Psoas muscle (tissue), 8 donors: ENCODE measurements around the gene CCDC88A. TPM values are rescaled to one million over a fixed set of nuclear protein-coding genes. Genes with fewer than 3 reads are reported as not detected.
"Not testable (repeated sequence)": the region's sequence is repeated elsewhere in the genome, so short reads cannot be mapped to it uniquely, and the experiment has no call there.

Experiments used
- ATAC-seq, 4 donors: fragments of 200-7000 bp; cut with Tn5 transposase; one replicate each; pipeline ENCODE4 v1.9.1; 2020; ENCODE audit warnings: moderate library complexity in 3 of 4, mild to moderate bottlenecking in 2 of 4
- DNase-seq, 2 donors: peaks; one replicate each; pipeline ENCODE4 v3.0.0-alpha.2; 2020
- H3K27ac ChIP-seq: fragments of 200-600 bp; one replicate; pipeline ENCODE4 v1.8.0; 2022
- H3K27me3 ChIP-seq, 3 donors: fragments of 200-600 bp in 1 of 3; one replicate each; pipeline versions ENCODE4 v1.6.1 to v1.8.0; 2013 to 2022; ENCODE audit warnings: low read length in 2 of 3, mild to moderate bottlenecking in 2 of 3, moderate library complexity in 1 of 3; ENCODE audit not compliant: insufficient read depth in 3 of 3
- H3K36me3 ChIP-seq, 2 donors: fragments of 200-600 bp in 1 of 2; one replicate each; pipeline versions ENCODE4 v1.6.1 to v1.8.0; 2013 to 2022; ENCODE audit warnings: low read depth in 1 of 2, mild to moderate bottlenecking in 1 of 2, moderate library complexity in 1 of 2; ENCODE audit not compliant: insufficient read depth in 1 of 2
- H3K4me1 ChIP-seq: fragments of 200-600 bp; one replicate; pipeline ENCODE4 v1.8.0; 2022
- H3K4me3 ChIP-seq: fragments of 200-600 bp; one replicate; pipeline ENCODE4 v1.8.0; 2022; ENCODE audit warnings: mild to moderate bottlenecking
- H3K9me3 ChIP-seq: fragments of 200-600 bp; one replicate; pipeline ENCODE4 v1.8.0; 2022
- WGBS, 3 donors: extraction: QIAGEN DNeasy Blood & Tissue Kit; methylation state at CpG; one replicate each; pipeline versions ENCODE4 v1.1.6 to v1.1.7; 2013; 5-methylcytosine and 5-hydroxymethylcytosine counted together
- intact Hi-C, 2 donors: fragments of 100-400 bp; cut with DNase I; formaldehyde crosslinking; loops; one replicate each; pipeline versions ENCODE4 v1.11.0 to v1.14.2; 2022
- polyA plus RNA-seq, 3 donors: library from polyadenylated mRNA; stranded (reverse); fragments of 200-250 nt; gene quantifications; one replicate each; pipeline ENCODE4 v1.2.3, GENCODE V29; 2013
- total RNA-seq, 4 donors: library from RNA; stranded (reverse); fragmentation: NEBNext Ultra II Directional in 2 of 4; extraction: Animal tissue kit (Norgen Biotek cat#: 25700) in 2 of 4; gene quantifications; one replicate each; pipeline versions ENCODE4 v1.2.1 to v1.2.4, GENCODE V29; 2021 to 2023
- TF ChIP-seq, protein P1 (sequence below): fragments of 200-600 bp; IDR thresholded peaks from one replicate; pipeline ENCODE4 v1.8.0; 2022; ENCODE audit warnings: antibody characterized with exemption
- donor health status: healthy with polysubstance abuse.
- donor health status: DM: no; HTN: no; CAD: no; lungs with moderate emphysema.
- donor health status: Bipolar disorder and iron deficiency.
- donor health status: healthy.
- donor health status: DM: yes; HTN: yes; CAD: no.
- donor health status: DM: no; HTN: no; CAD: no.
- donor health status: DM: no; HTN: no; CAD: no.
- donor health status: DM: yes; HTN: yes; CAD: no.

Gene CCDC88A
- total and polyA plus RNA-seq, 7 donors: 4.7 to 21.4 (median 12.3) TPM

GRCh38 chr2:55395724-55396605 is 23.7 kb downstream of the CCDC88A start:
- intact Hi-C loops: no loop called here
- ATAC-seq: no peak

DNA sequence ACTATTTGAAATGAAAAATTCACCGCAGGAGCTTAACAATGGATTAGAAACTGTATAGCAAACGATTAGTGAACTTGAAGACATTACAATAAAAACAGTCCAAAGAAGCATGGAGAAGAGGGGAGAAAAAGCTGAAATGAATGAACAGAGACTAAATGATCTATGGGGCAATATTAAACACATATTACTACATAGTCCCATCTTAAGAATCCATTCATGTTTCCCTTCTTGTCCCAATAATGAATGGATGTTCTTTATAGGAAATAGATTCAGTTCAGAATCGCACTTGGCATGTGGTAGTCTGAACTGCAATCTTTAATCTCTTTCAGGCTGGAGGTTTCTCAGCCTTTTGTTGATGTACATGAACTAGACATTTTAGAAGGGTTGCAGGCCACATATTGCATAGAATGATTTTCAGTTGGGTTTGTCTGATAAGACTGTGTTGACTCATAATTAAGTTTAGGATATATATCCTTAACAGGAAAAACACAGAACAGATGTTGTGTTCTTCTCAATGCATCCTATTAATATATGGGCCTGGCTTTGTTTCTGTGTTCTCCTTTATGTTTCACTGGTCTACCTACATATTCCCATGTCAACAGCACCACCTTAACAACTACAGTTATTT is 27.9 kb downstream of the CCDC88A start:
- Histone ChIP-seq H3K4me1 (no peaks in the 10 kb centered on the region), H3K36me3 (no peaks in the 10 kb centered on the region), H3K27ac (no peak overlapping the region), H3K27me3 (no peaks in the 10 kb centered on the region), H3K4me3 (no peak overlapping the region), H3K9me3 (peaks cover 8% of the 10 kb centered on the region)
- intact Hi-C loops: no loop called here
- TF ChIP-seq, protein P1, sequence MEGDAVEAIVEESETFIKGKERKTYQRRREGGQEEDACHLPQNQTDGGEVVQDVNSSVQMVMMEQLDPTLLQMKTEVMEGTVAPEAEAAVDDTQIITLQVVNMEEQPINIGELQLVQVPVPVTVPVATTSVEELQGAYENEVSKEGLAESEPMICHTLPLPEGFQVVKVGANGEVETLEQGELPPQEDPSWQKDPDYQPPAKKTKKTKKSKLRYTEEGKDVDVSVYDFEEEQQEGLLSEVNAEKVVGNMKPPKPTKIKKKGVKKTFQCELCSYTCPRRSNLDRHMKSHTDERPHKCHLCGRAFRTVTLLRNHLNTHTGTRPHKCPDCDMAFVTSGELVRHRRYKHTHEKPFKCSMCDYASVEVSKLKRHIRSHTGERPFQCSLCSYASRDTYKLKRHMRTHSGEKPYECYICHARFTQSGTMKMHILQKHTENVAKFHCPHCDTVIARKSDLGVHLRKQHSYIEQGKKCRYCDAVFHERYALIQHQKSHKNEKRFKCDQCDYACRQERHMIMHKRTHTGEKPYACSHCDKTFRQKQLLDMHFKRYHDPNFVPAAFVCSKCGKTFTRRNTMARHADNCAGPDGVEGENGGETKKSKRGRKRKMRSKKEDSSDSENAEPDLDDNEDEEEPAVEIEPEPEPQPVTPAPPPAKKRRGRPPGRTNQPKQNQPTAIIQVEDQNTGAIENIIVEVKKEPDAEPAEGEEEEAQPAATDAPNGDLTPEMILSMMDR: no peak
- DNase-seq (no peak), ATAC-seq (no peak)
- 80 to 84% (median 83%) methylated on average over 3 of the region's 3 CpGs for WGBS, 3 donors

More at GRCh38 chr2:55395724-55396605, 23.7 kb downstream of the CCDC88A start:
- H3K27me3 ChIP-seq: no peaks in the 10 kb centered on the region
- WGBS, 3 donors: 72 to 76% (median 74%) methylated on average over 2 of the region's 2 CpGs
- H3K9me3 ChIP-seq: peaks cover 5% of the 10 kb centered on the region
- no peaks in the 10 kb centered on the region for H3K4me1 ChIP-seq
- H3K36me3 ChIP-seq: no peaks in the 10 kb centered on the region
- no peak for DNase-seq
- H3K4me3 ChIP-seq: no peak overlapping the region
- H3K27ac ChIP-seq: no peak overlapping the region
- TF ChIP-seq, protein P1: no peak

DNA sequence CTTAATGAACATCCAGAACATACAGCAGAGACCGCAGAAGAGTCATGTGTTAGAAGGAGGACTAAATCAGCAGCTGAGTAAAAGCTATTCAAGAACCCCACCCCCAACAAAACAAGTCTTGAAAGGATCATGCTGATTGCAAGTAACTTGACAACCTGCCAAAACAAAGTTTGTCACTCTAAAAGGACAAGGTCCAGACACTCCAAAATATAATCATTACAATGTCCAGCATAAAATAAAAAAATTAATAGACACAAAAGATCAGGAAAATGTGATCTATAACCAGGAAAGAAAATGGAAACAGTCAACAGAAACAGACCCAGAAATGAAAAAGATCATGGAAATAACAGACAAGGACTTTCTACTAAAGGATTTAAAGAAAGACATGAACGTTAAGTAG is 28.5 kb downstream of the CCDC88A start:
- 88 to 93% (median 90%) methylated on average over 2 of the region's 2 CpGs for WGBS, 3 donors
- H3K27ac ChIP-seq: no peak overlapping the region
- no peaks in the 10 kb centered on the region for H3K36me3 ChIP-seq
- intact Hi-C loops: no loop called here
- ATAC-seq (no peak), DNase-seq (no peak)
- H3K4me3 ChIP-seq: no peak overlapping the region
- H3K9me3 ChIP-seq: peaks cover 8% of the 10 kb centered on the region
- TF ChIP-seq, protein P1: no peak
- no peaks in the 10 kb centered on the region for H3K4me1 ChIP-seq
- H3K27me3 ChIP-seq: no peaks in the 10 kb centered on the region

GRCh38 chr2:55385516-55385915 is 34.1 kb downstream of the CCDC88A start:
- H3K27ac ChIP-seq, H3K4me1 ChIP-seq, H3K36me3 ChIP-seq, H3K4me3 ChIP-seq, DNase-seq, ATAC-seq, intact Hi-C loops, H3K27me3 ChIP-seq, H3K9me3 ChIP-seq: not testable (repeated sequence)
- 92 to 96% (median 95%) methylated on average over 10 of the region's 10 CpGs for WGBS, 3 donors

DNA sequence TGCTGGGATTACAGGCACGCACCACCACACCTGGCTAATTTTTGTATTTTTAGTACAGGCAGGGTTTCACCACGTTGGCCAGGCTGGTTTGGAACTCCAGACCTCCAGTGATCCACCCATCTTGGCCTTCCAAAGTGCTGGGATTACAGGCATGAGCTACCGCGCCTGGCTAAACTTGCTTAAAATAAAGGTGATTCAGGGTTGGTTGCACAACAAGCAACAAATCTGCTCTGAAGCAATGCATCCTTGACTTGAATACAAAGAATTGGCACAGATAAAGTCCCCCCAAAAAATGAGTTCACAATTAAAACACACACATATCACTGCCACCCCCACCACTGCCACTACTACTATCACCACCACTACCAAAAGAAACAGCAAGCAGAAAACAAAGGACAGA is 34.9 kb downstream of the CCDC88A start:
- TF ChIP-seq, protein P1: no peak
- DNase-seq: no peak

More for the DNA sequence above, 34.9 kb downstream of the CCDC88A start:
- Histone ChIP-seq H3K27ac (no peak overlapping the region), H3K36me3 (no peaks in the 10 kb centered on the region), H3K4me3 (no peak overlapping the region), H3K4me1 (no peaks in the 10 kb centered on the region), H3K9me3 (no peaks in the 10 kb centered on the region), H3K27me3 (no peaks in the 10 kb centered on the region)
- 87 to 95% (median 88%) methylated on average over 4 of the region's 4 CpGs for WGBS, 3 donors
- no peak for ATAC-seq
- intact Hi-C loops: no loop called here
